SK-N-SH (cell line): ENCODE data around the gene RBBP9. TPM values are rescaled to one million over a fixed set of nuclear protein-coding genes. Genes with fewer than 3 reads are reported as not detected.

Experiments
- CTCF ChIA-PET: fragments of 300-600, 350-600 bp; formaldehyde crosslinking; extraction: SDS; loops from one replicate; lab custom pipeline; 2021; lab: Yijun Ruan, JAX
- POLR2A ChIA-PET: fragments of 350-600 bp; sonication (Branson Sonifier 250); formaldehyde crosslinking; extraction: SDS; loops from one replicate; lab custom pipeline; 2020; ENCODE audit warnings: antibody characterized with exemption, inconsistent platforms; lab: Yijun Ruan, JAX
- DNase-seq: peaks from one replicate; pipeline ENCODE4 v3.0.0; 2012
- H2AFZ ChIP-seq: fragments of 200-600 bp; sonication (generic); 2 replicates; pipeline ENCODE4 v1.8.1; 2016; ENCODE audit warnings: antibody characterized with exemption, mild to moderate bottlenecking, low read depth
- H3F3A ChIP-seq: fragments of 200-600 bp; sonication (generic); replicated peaks from 2 replicates; pipeline ENCODE3; 2016; ENCODE audit warnings: antibody characterized with exemption, mild to moderate bottlenecking; ENCODE audit not compliant: insufficient read depth
- H3K27ac ChIP-seq, 2 experiments: fragments of 200-500 bp in 1 of 2; fragments of 200-600 bp in 1 of 2; sonication (Bioruptor generic) in 1 of 2; sonication (generic), shearing (Covaris generic) in 1 of 2; 2 replicates each; pipeline versions ENCODE4 v1.5.1 to v1.6.1; 2014 to 2016; ENCODE audit warnings: low read depth in 2 of 2, inconsistent platforms in 1 of 2, low read length in 1 of 2, mild to moderate bottlenecking in 1 of 2, mixed read lengths in 1 of 2
- H3K27me3 ChIP-seq: fragments of 200-600 bp; sonication (generic), shearing (Covaris generic); 2 replicates; pipeline ENCODE4 v1.6.1; 2016; ENCODE audit warnings: mixed run types; ENCODE audit not compliant: insufficient read depth
- H3K36me3 ChIP-seq, 2 experiments: fragments of 200-500 bp in 1 of 2; fragments of 200-600 bp in 1 of 2; sonication (Bioruptor generic) in 1 of 2; sonication (generic) in 1 of 2; replicated peaks in 1 of 2; 2 replicates each; pipeline versions ENCODE3 to v1.5.1; 2014 to 2016; ENCODE audit warnings: low read length in 1 of 2, mild to moderate bottlenecking in 1 of 2; ENCODE audit not compliant: insufficient read depth in 2 of 2, control insufficient read depth in 1 of 2
- H3K4me1 ChIP-seq, 2 experiments: fragments of 200-500 bp in 1 of 2; fragments of 200-600 bp in 1 of 2; sonication (Bioruptor generic) in 1 of 2; sonication (generic), shearing (Covaris generic) in 1 of 2; 2 replicates each; pipeline versions ENCODE4 v1.5.1 to v1.6.1; 2014 to 2016; ENCODE audit warnings: low read depth in 1 of 2, low read length in 1 of 2, mixed run types in 1 of 2; ENCODE audit not compliant: insufficient read depth in 2 of 2, control insufficient read depth in 1 of 2
- H3K4me2 ChIP-seq: fragments of 200-600 bp; sonication (generic), shearing (Covaris generic); 2 replicates; pipeline ENCODE4 v1.6.1; 2017; ENCODE audit warnings: mixed run types
- H3K4me3 ChIP-seq, 2 experiments: fragments of 200-500 bp in 1 of 2; fragments of 200-600 bp in 1 of 2; sonication (Bioruptor generic) in 1 of 2; sonication (generic), shearing (Covaris generic) in 1 of 2; 2 replicates each; pipeline versions ENCODE4 v1.5.1 to v1.8.1; 2014 to 2016; ENCODE audit warnings: low read depth in 2 of 2, inconsistent platforms in 1 of 2, low read length in 1 of 2, mild to moderate bottlenecking in 1 of 2, mixed read lengths in 1 of 2, moderate library complexity in 1 of 2
- H3K79me2 ChIP-seq: fragments of 200-600 bp; sonication (generic); 2 replicates; pipeline ENCODE4 v1.8.1; 2017; ENCODE audit warnings: mild to moderate bottlenecking; ENCODE audit not compliant: insufficient read depth
- H3K9ac ChIP-seq: fragments of 200-600 bp; sonication (generic); 2 replicates; pipeline ENCODE4 v1.6.1; 2017; ENCODE audit warnings: mixed run types
- H3K9me2 ChIP-seq: fragments of 200-600 bp; sonication (generic); 2 replicates; pipeline ENCODE4 v1.6.1; 2017; ENCODE audit warnings: mixed run types
- H3K9me3 ChIP-seq: fragments of 200-600 bp; sonication (generic); 2 replicates; pipeline ENCODE4 v1.6.1; 2017; ENCODE audit warnings: mixed run types, mild to moderate bottlenecking, moderate library complexity
- H4K20me1 ChIP-seq: fragments of 200-600 bp; sonication (generic); 2 replicates; pipeline ENCODE4 v1.6.1; 2017; ENCODE audit warnings: mild to moderate bottlenecking, mixed run types; ENCODE audit not compliant: insufficient read depth
- FOSL2 ChIP-seq: IDR thresholded peaks from 2 replicates; pipeline ENCODE4 v1.4.0; 2012; ENCODE audit warnings: low read depth, mild to moderate bottlenecking, moderate library complexity, borderline replicate concordance
- PBX3 ChIP-seq: IDR thresholded peaks from 2 replicates; pipeline ENCODE4; 2012
- RAD21 ChIP-seq: IDR thresholded peaks from 2 replicates; pipeline ENCODE4 v1.6.1; 2012; ENCODE audit warnings: mild to moderate bottlenecking, low read length
- SMC3 ChIP-seq: IDR thresholded peaks from 2 replicates; pipeline ENCODE4 v1.6.1; 2012; ENCODE audit warnings: low read depth, low read length, improper control_type of control experiment
- USF2 ChIP-seq: fragments of 150-350 bp; IDR thresholded peaks from 2 replicates; pipeline ENCODE4 v1.6.1; 2017; ENCODE audit warnings: antibody characterized with exemption, low read length, low read depth, borderline replicate concordance
- WGBS: methylation state at CpG from one replicate; pipeline ENCODE4 v1.1.6; 2017; ENCODE audit warnings: low lambda C conversion rate; 5-methylcytosine and 5-hydroxymethylcytosine counted together
- polyA plus RNA-seq, 3 experiments: library from polyadenylated mRNA; depleted of rRNA; stranded (reverse); fragments of >200 nt; gene quantifications; 2 replicates each; pipeline ENCODE4 v1.2.3, GENCODE V29; 2012
- small RNA-seq, 7 experiments: library from RNA; depleted of rRNA; stranded (forward); fragments of <200 nt; gene quantifications; one replicate each; pipeline ENCODE3, GENCODE V24; 2012
- TF ChIP-seq, protein P1 (sequence below): fragments of 200-600 bp; sonication (generic); IDR thresholded peaks from 2 replicates; pipeline ENCODE4 v1.6.1; 2017; ENCODE audit warnings: antibody characterized with exemption, mild to moderate bottlenecking, moderate library complexity
- TF ChIP-seq, protein P2 (sequence below): IDR thresholded peaks from 2 replicates; pipeline ENCODE4 v1.4.0; 2012; ENCODE audit warnings: low read depth, borderline replicate concordance
- TF ChIP-seq, protein P3 (sequence below): IDR thresholded peaks from 2 replicates; pipeline ENCODE4 v1.6.1; 2012; ENCODE audit warnings: mild to moderate bottlenecking, low read depth, low read length, moderate library complexity
- TF ChIP-seq, protein P4 (sequence below): IDR thresholded peaks from 2 replicates; pipeline ENCODE4 v1.4.0; 2012; ENCODE audit warnings: low read depth

Gene RBBP9
- polyA plus RNA-seq, 1 of the 3 experiments (the other 2 are of a cell fraction), result 7.5 TPM

DNA sequence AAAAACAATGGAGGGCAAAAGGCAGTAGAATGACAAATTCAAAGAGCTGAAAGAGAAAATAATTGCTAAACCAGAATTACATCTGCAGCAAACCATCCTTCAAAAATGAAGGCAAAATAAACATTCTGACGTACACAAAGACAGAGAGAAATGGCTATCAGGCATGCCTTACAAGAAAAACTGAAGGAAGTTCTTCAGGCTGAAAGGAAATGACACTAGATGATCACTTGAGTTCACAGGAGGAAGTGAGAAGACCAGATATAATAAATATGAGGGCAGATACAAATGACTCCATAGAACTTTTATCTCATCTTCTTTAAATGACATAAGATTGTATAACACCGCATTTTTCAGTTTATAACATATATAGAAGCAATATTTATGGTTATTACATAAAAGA is 60.2 kb downstream of the RBBP9 start:
- WGBS, result 91% methylated on average over 2 of the region's 2 CpGs
- Histone ChIP-seq H3K36me3 (peaks cover 0 to 3% of the 10 kb centered on the region in 2 experiments), H3K4me2 (no peak overlapping the region), H3K4me3 (no peak overlapping the region), H2AFZ (no peak overlapping the region), H4K20me1 (no peaks in the 10 kb centered on the region), H3K27ac (no peak overlapping the region), H3K9me3 (no peaks in the 10 kb centered on the region), H3K4me1 (no peaks in the 10 kb centered on the region), H3K79me2 (no peaks in the 10 kb centered on the region), H3K9ac (no peak overlapping the region), H3K27me3 (no peaks in the 10 kb centered on the region), H3F3A (no peaks in the 10 kb centered on the region), H3K9me2 (no peaks in the 10 kb centered on the region)
- TF ChIP-seq USF2 (no peak), SMC3 (no peak), RAD21 (no peak), FOSL2 (no peak), PBX3 (no peak)
- TF ChIP-seq, protein P1, sequence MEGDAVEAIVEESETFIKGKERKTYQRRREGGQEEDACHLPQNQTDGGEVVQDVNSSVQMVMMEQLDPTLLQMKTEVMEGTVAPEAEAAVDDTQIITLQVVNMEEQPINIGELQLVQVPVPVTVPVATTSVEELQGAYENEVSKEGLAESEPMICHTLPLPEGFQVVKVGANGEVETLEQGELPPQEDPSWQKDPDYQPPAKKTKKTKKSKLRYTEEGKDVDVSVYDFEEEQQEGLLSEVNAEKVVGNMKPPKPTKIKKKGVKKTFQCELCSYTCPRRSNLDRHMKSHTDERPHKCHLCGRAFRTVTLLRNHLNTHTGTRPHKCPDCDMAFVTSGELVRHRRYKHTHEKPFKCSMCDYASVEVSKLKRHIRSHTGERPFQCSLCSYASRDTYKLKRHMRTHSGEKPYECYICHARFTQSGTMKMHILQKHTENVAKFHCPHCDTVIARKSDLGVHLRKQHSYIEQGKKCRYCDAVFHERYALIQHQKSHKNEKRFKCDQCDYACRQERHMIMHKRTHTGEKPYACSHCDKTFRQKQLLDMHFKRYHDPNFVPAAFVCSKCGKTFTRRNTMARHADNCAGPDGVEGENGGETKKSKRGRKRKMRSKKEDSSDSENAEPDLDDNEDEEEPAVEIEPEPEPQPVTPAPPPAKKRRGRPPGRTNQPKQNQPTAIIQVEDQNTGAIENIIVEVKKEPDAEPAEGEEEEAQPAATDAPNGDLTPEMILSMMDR, result no peak
- TF ChIP-seq, protein P2, sequence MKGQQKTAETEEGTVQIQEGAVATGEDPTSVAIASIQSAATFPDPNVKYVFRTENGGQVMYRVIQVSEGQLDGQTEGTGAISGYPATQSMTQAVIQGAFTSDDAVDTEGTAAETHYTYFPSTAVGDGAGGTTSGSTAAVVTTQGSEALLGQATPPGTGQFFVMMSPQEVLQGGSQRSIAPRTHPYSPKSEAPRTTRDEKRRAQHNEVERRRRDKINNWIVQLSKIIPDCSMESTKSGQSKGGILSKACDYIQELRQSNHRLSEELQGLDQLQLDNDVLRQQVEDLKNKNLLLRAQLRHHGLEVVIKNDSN, result no peak
- TF ChIP-seq, protein P3, sequence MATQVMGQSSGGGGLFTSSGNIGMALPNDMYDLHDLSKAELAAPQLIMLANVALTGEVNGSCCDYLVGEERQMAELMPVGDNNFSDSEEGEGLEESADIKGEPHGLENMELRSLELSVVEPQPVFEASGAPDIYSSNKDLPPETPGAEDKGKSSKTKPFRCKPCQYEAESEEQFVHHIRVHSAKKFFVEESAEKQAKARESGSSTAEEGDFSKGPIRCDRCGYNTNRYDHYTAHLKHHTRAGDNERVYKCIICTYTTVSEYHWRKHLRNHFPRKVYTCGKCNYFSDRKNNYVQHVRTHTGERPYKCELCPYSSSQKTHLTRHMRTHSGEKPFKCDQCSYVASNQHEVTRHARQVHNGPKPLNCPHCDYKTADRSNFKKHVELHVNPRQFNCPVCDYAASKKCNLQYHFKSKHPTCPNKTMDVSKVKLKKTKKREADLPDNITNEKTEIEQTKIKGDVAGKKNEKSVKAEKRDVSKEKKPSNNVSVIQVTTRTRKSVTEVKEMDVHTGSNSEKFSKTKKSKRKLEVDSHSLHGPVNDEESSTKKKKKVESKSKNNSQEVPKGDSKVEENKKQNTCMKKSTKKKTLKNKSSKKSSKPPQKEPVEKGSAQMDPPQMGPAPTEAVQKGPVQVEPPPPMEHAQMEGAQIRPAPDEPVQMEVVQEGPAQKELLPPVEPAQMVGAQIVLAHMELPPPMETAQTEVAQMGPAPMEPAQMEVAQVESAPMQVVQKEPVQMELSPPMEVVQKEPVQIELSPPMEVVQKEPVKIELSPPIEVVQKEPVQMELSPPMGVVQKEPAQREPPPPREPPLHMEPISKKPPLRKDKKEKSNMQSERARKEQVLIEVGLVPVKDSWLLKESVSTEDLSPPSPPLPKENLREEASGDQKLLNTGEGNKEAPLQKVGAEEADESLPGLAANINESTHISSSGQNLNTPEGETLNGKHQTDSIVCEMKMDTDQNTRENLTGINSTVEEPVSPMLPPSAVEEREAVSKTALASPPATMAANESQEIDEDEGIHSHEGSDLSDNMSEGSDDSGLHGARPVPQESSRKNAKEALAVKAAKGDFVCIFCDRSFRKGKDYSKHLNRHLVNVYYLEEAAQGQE, result no peak
- TF ChIP-seq, protein P4, sequence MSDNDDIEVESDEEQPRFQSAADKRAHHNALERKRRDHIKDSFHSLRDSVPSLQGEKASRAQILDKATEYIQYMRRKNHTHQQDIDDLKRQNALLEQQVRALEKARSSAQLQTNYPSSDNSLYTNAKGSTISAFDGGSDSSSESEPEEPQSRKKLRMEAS, result no peak
- CTCF ChIA-PET, result no interaction called here
- POLR2A ChIA-PET, result no interaction called here
- DNase-seq, result no peak

Small RNA genes within 50 kb of the gene (small RNA-seq; reads per million reads assigned to genes)
- 0 reads per million in 7 experiments for gene MIR3192

Other genes starting within 250 kb of the RBBP9 start
- 15.5 and 20.6 TPM in 2 replicates for gene ZNF133, start 208.7 kb downstream of the RBBP9 start, polyA plus RNA-seq (2012; rRNA removed)
- gene DZANK1, start 30.2 kb downstream of the RBBP9 start, polyA plus RNA-seq (2012; rRNA removed), result 3.3 and 4.6 TPM in 2 replicates
- 4.8 and 6.3 TPM in 2 replicates for gene POLR3F, start 29.8 kb downstream of the RBBP9 start, polyA plus RNA-seq (2012; rRNA removed)
- gene SEC23B, start 10.7 kb upstream of the RBBP9 start, polyA plus RNA-seq (2012; rRNA removed), result 55.2 and 68.3 TPM in 2 replicates
- 155 TPM in 2 replicates for gene SMIM26, start 70.2 kb upstream of the RBBP9 start, polyA plus RNA-seq (2012; rRNA removed)
- 73.6 and 81.1 TPM in 2 replicates for gene DTD1, start 90.8 kb upstream of the RBBP9 start, polyA plus RNA-seq (2012; rRNA removed)